Neural progenitor cell (in vitro differentiated cells): ENCODE results near the gene MRPL18. TPM values are rescaled to one million over a fixed set of nuclear protein-coding genes. Genes with fewer than 3 reads are reported as not detected.

Experiments used
- DNase-seq: peaks from one replicate; pipeline ENCODE4 v3.0.0-alpha.2; 2016; ENCODE audit warnings: low spot score
- H2AFZ ChIP-seq: fragments of 200-600 bp; sonication (generic); replicated peaks from 2 replicates; pipeline ENCODE4 v1.6.1; 2016; ENCODE audit warnings: antibody characterized with exemption
- H3F3A ChIP-seq: fragments of 200-600 bp; sonication (generic); 2 replicates; pipeline ENCODE4 v1.6.1; 2016; ENCODE audit warnings: antibody characterized with exemption, low read depth
- H3K27ac ChIP-seq: fragments of 200-600 bp; sonication (generic); 2 replicates; pipeline ENCODE4 v1.5.1; 2016; ENCODE audit warnings: mild to moderate bottlenecking
- H3K27me3 ChIP-seq: fragments of 200-600 bp; sonication (generic); 2 replicates; pipeline ENCODE4 v1.6.1; 2016; ENCODE audit warnings: mild to moderate bottlenecking, moderate library complexity
- H3K36me3 ChIP-seq: fragments of 200-600 bp; sonication (generic); 2 replicates; pipeline ENCODE4 v1.5.1; 2016
- H3K4me1 ChIP-seq: fragments of 200-600 bp; sonication (generic); 2 replicates; pipeline ENCODE4 v1.6.1; 2016; ENCODE audit warnings: mixed run types
- H3K4me2 ChIP-seq: fragments of 200-600 bp; sonication (generic); 2 replicates; pipeline ENCODE4 v1.6.1; 2016
- H3K4me3 ChIP-seq: fragments of 200-600 bp; sonication (generic); 2 replicates; pipeline ENCODE4 v1.5.1; 2016
- H3K79me2 ChIP-seq: fragments of 200-600 bp; sonication (generic); 2 replicates; pipeline ENCODE4 v1.6.1; 2016; ENCODE audit warnings: low read depth
- H3K9ac ChIP-seq: fragments of 200-600 bp; sonication (generic); 2 replicates; pipeline ENCODE4 v1.6.1; 2016
- H3K9me3 ChIP-seq: fragments of 200-600 bp; sonication (generic); 2 replicates; pipeline ENCODE4 v1.5.1; 2016; ENCODE audit warnings: low read depth
- H4K20me1 ChIP-seq: fragments of 200-600 bp; sonication (generic); 2 replicates; pipeline ENCODE4 v1.6.1; 2016; ENCODE audit warnings: low read depth
- H3K27ac Mint-ChIP-seq: 3 replicates; pipeline ENCODE4 v1.8.0; 2021; ENCODE audit warnings: mixed read lengths
- H3K27me3 Mint-ChIP-seq: 2 replicates; pipeline ENCODE4 v1.8.0; 2022; ENCODE audit warnings: low read depth, mild to moderate bottlenecking, inconsistent platforms, moderate library complexity, mixed read lengths; ENCODE audit not compliant: insufficient read depth
- H3K36me3 Mint-ChIP-seq: 3 replicates; pipeline ENCODE4 v1.8.0; 2021; ENCODE audit warnings: mixed read lengths
- H3K4me1 Mint-ChIP-seq: 3 replicates; pipeline ENCODE4 v1.8.0; 2021; ENCODE audit warnings: mixed read lengths
- H3K4me3 Mint-ChIP-seq: 3 replicates; pipeline ENCODE4 v1.8.0; 2021; ENCODE audit warnings: mild to moderate bottlenecking, moderate library complexity, mixed read lengths
- H3K9me3 Mint-ChIP-seq: 3 replicates; pipeline ENCODE4 v1.8.0; 2020; ENCODE audit warnings: mixed read lengths
- CTCF ChIP-seq: fragments of 200-600 bp; sonication (generic); IDR thresholded peaks from 2 replicates; pipeline ENCODE4 v1.5.1; 2017; ENCODE audit warnings: antibody characterized with exemption, mild to moderate bottlenecking
- EZH2 ChIP-seq: fragments of 200-600 bp; sonication (generic); IDR thresholded peaks from 2 replicates; pipeline ENCODE4 v1.6.1; 2017; ENCODE audit warnings: antibody characterized with exemption, mild to moderate bottlenecking, moderate library complexity
- EZH2phosphoT487 ChIP-seq: fragments of 200-600 bp; sonication (generic); IDR thresholded peaks from 2 replicates; pipeline ENCODE4 v1.6.1; 2017; ENCODE audit warnings: antibody characterized with exemption
- total RNA-seq: library from RNA; depleted of rRNA; stranded (reverse); fragments of >200 nt; gene quantifications from 2 replicates; pipeline ENCODE4 v1.2.3, GENCODE V29; 2015; ENCODE audit warnings: low replicate concordance

The MRPL18 gene
- total RNA-seq, 1 donor from 2014 or later = 69.1 TPM

GRCh38 chr6:159766906-159767305 lies 23.4 kb upstream of the MRPL18 start:
- no peak overlapping the region for H3K27ac ChIP-seq
- peaks cover 3% of the 10 kb centered on the region for H3K9me3 Mint-ChIP-seq
- no peaks in the 10 kb centered on the region for H4K20me1 ChIP-seq
- no peak overlapping the region for H3K4me3 ChIP-seq
- H3K27me3 ChIP-seq = no peaks in the 10 kb centered on the region
- no peak overlapping the region for H3K9ac ChIP-seq
- no peak for DNase-seq
- H3K36me3 ChIP-seq = peaks cover 35% of the 10 kb centered on the region
- no peak overlapping the region for H3K4me2 ChIP-seq
- peaks cover 17% of the 10 kb centered on the region for H3K4me1 Mint-ChIP-seq
- no peak overlapping the region for H3K4me3 Mint-ChIP-seq
- H3K79me2 ChIP-seq = peaks cover 57% of the 10 kb centered on the region
- no peak for TF ChIP-seq EZH2
- TF ChIP-seq EZH2phosphoT487 = no peak
- no peak for TF ChIP-seq CTCF
- H3K27me3 Mint-ChIP-seq = peaks cover 4% of the 10 kb centered on the region
- H3K4me1 ChIP-seq = peaks cover 7% of the 10 kb centered on the region
- H3K36me3 Mint-ChIP-seq = peaks cover 59% of the 10 kb centered on the region
- no peak overlapping the region for H3K27ac Mint-ChIP-seq
- H3F3A ChIP-seq = peaks cover 7% of the 10 kb centered on the region
- peaks cover 6% of the 10 kb centered on the region for H3K9me3 ChIP-seq
- no peak overlapping the region for H2AFZ ChIP-seq

- no peak for DNase-seq
- H3K4me1 Mint-ChIP-seq = peaks cover 12% of the 10 kb centered on the region
- no peaks in the 10 kb centered on the region for H3K27me3 Mint-ChIP-seq
- H3K27ac Mint-ChIP-seq = no peak overlapping the region
- Histone ChIP-seq H2AFZ (no peak overlapping the region), H3K4me2 (no peak overlapping the region), H3K27ac (no peak overlapping the region), H3K27me3 (no peaks in the 10 kb centered on the region), H3F3A (peaks cover 8% of the 10 kb centered on the region), H3K9me3 (peaks cover 6% of the 10 kb centered on the region), H3K4me3 (no peak overlapping the region), H3K9ac (no peak overlapping the region), H3K4me1 (no peaks in the 10 kb centered on the region), H3K36me3 (peaks cover 42% of the 10 kb centered on the region), H4K20me1 (no peaks in the 10 kb centered on the region), H3K79me2 (peaks cover 37% of the 10 kb centered on the region)
- H3K9me3 Mint-ChIP-seq = peaks cover 3% of the 10 kb centered on the region
- no peak overlapping the region for H3K4me3 Mint-ChIP-seq
- H3K36me3 Mint-ChIP-seq = peaks cover 53% of the 10 kb centered on the region
- no peak for TF ChIP-seq CTCF
Measured at GRCh38 chr6:159769470-159769869, 20.8 kb upstream of the MRPL18 start.

- H3K9me3 ChIP-seq = peaks cover 6% of the 10 kb centered on the region
- no peak overlapping the region for H3K4me2 ChIP-seq
- H3K9ac ChIP-seq = no peak overlapping the region
- Mint-ChIP-seq H3K27ac (no peak overlapping the region), H3K4me3 (no peak overlapping the region), H3K9me3 (peaks cover 3% of the 10 kb centered on the region), H3K27me3 (peaks cover 2% of the 10 kb centered on the region), H3K4me1 (peaks cover 3% of the 10 kb centered on the region), H3K36me3 (peaks cover 55% of the 10 kb centered on the region)
- peaks cover 11% of the 10 kb centered on the region for H3K79me2 ChIP-seq
- no peak for DNase-seq
- no peak overlapping the region for H3K4me3 ChIP-seq
- no peaks in the 10 kb centered on the region for H3K4me1 ChIP-seq
- H3K27me3 ChIP-seq = no peaks in the 10 kb centered on the region
- peaks cover 41% of the 10 kb centered on the region for H3K36me3 ChIP-seq
- TF ChIP-seq EZH2 = no peak
- no peak for TF ChIP-seq EZH2phosphoT487
- no peak for TF ChIP-seq CTCF
- H3K27ac ChIP-seq = no peak overlapping the region
- H4K20me1 ChIP-seq = no peaks in the 10 kb centered on the region
- no peak overlapping the region for H2AFZ ChIP-seq
- peaks cover 22% of the 10 kb centered on the region for H3F3A ChIP-seq
Measured at GRCh38 chr6:159772196-159772595, 18.1 kb upstream of the MRPL18 start.
